Measurements from ENCODE around the gene SLC13A5. TPM values are rescaled to one million over a fixed set of nuclear protein-coding genes. Genes with fewer than 3 reads are reported as not detected.

SLC13A5 gene
- total RNA-seq, 1 experiment from 2014 or later, result not detected

GRCh38 chr17:6674586-6674985, 38.6 kb downstream of the SLC13A5 start:
- Histone ChIP-seq H3K36me3 (ENCODE audit: low read depth, low read length) (no peaks in the 10 kb centered on the region), H3K9ac (ENCODE audit: low read length) (no peak overlapping the region), H3K27ac (ENCODE audit: low read length) (no peak overlapping the region), H3K4me2 (ENCODE audit: low read length) (no peak overlapping the region), H3K4me3 (ENCODE audit: low read length) (no peak overlapping the region), H3K79me2 (ENCODE audit: low read length) (no peaks in the 10 kb centered on the region), H3F3A (ENCODE audit: low read length, unreplicated experiment) (no peaks in the 10 kb centered on the region), H3K9me3 (ENCODE audit: low read length) (no peaks in the 10 kb centered on the region), H3K9me2 (replicated peaks; ENCODE audit: low read length) (no peaks in the 10 kb centered on the region), H3K4me1 (ENCODE audit: insufficient read depth, low read length) (peaks cover 35% of the 10 kb centered on the region), H3K27me3 (ENCODE audit: low read length) (no peaks in the 10 kb centered on the region), H2AFZ (ENCODE audit: low read length) (no peak overlapping the region), H4K20me1 (ENCODE audit: low read length) (no peaks in the 10 kb centered on the region)
- POLR2A ChIA-PET (ENCODE audit: unreplicated experiment), result no interaction called here
- no peak for DNase-seq
- TF ChIP-seq EZH2phosphoT487 (IDR thresholded peaks at IDR 0.05; ENCODE audit: borderline replicate concordance, low read length) (no peak), CTCF (conservative IDR thresholded peaks at IDR 0.05; ENCODE audit: low read depth, low read length) (no peak), EZH2 (IDR thresholded peaks at IDR 0.05; ENCODE audit: low read length, unreplicated experiment) (no peak)
- intact Hi-C loops (cut with micrococcal nuclease), result no loop called here
- CTCF ChIA-PET, result no interaction called here
- no peak for ATAC-seq
- no TSS peak for BruUV-seq (replicated peaks)

GRCh38 chr17:6671431-6671830, 41.7 kb downstream of the SLC13A5 start:
- TF ChIP-seq EZH2phosphoT487 (IDR thresholded peaks at IDR 0.05; ENCODE audit: borderline replicate concordance, low read length) (no peak), CTCF (conservative IDR thresholded peaks at IDR 0.05; ENCODE audit: low read depth, low read length) (no peak), EZH2 (IDR thresholded peaks at IDR 0.05; ENCODE audit: low read length, unreplicated experiment) (no peak)
- no peaks in the 10 kb centered on the region for H3F3A ChIP-seq (ENCODE audit: low read length, unreplicated experiment)
- no peaks in the 10 kb centered on the region for H3K79me2 ChIP-seq (ENCODE audit: low read length)
- H3K9me2 ChIP-seq (replicated peaks; ENCODE audit: low read length), result no peaks in the 10 kb centered on the region
- H3K9ac ChIP-seq (ENCODE audit: low read length), result peak overlapping the region; percentile 72; the same call in 1 of the 2 replicates
- H2AFZ ChIP-seq (ENCODE audit: low read length), result no peak overlapping the region; the same call in 1 of the 2 replicates
- no peaks in the 10 kb centered on the region for H3K27me3 ChIP-seq (ENCODE audit: low read length)
- H4K20me1 ChIP-seq (ENCODE audit: low read length), result no peaks in the 10 kb centered on the region
- ATAC-seq (no peak; the same call in 1 of the 2 replicates), DNase-seq (peak; percentile 30)
- H3K4me3 ChIP-seq (ENCODE audit: low read length), result no peak overlapping the region
- H3K36me3 ChIP-seq (ENCODE audit: low read depth, low read length), result no peaks in the 10 kb centered on the region
- H3K9me3 ChIP-seq (ENCODE audit: low read length), result no peaks in the 10 kb centered on the region
- POLR2A ChIA-PET (ENCODE audit: unreplicated experiment), result no interaction called here
- BruUV-seq (replicated peaks), result no TSS peak
- CTCF ChIA-PET, result no interaction called here
- H3K4me2 ChIP-seq (ENCODE audit: low read length), result peak overlapping the region; percentile 78
- peaks cover 31% of the 10 kb centered on the region for H3K4me1 ChIP-seq (ENCODE audit: insufficient read depth, low read length)
- peak overlapping the region; percentile 94 for H3K27ac ChIP-seq (ENCODE audit: low read length)
- intact Hi-C loops (cut with micrococcal nuclease), result no loop called here

GRCh38 chr17:6670999-6671398, 42.2 kb downstream of the SLC13A5 start:
- Histone ChIP-seq H3K36me3 (ENCODE audit: low read depth, low read length) (no peaks in the 10 kb centered on the region), H3K79me2 (ENCODE audit: low read length) (no peaks in the 10 kb centered on the region), H3K27ac (ENCODE audit: low read length) (peak overlapping the region; percentile 94), H3K4me3 (ENCODE audit: low read length) (no peak overlapping the region), H4K20me1 (ENCODE audit: low read length) (no peaks in the 10 kb centered on the region), H2AFZ (ENCODE audit: low read length) (no peak overlapping the region; the same call in 1 of the 2 replicates), H3K9ac (ENCODE audit: low read length) (peak overlapping the region; percentile 72), H3K4me2 (ENCODE audit: low read length) (peak overlapping the region; percentile 78), H3K27me3 (ENCODE audit: low read length) (no peaks in the 10 kb centered on the region), H3F3A (ENCODE audit: low read length, unreplicated experiment) (no peaks in the 10 kb centered on the region), H3K9me3 (ENCODE audit: low read length) (no peaks in the 10 kb centered on the region), H3K9me2 (replicated peaks; ENCODE audit: low read length) (no peaks in the 10 kb centered on the region), H3K4me1 (ENCODE audit: insufficient read depth, low read length) (peaks cover 31% of the 10 kb centered on the region)
- intact Hi-C loops (cut with micrococcal nuclease), result no loop called here
- BruUV-seq (replicated peaks), result no TSS peak
- POLR2A ChIA-PET (ENCODE audit: unreplicated experiment), result no interaction called here
- TF ChIP-seq EZH2 (IDR thresholded peaks at IDR 0.05; ENCODE audit: low read length, unreplicated experiment) (no peak), EZH2phosphoT487 (IDR thresholded peaks at IDR 0.05; ENCODE audit: borderline replicate concordance, low read length) (no peak), CTCF (conservative IDR thresholded peaks at IDR 0.05; ENCODE audit: low read depth, low read length) (no peak)
- CTCF ChIA-PET, result no interaction called here
- DNase-seq, result no peak
- ATAC-seq, result no peak

All from PC-3 (cell line).